Left lung (tissue), 10 donors: ENCODE measurements around the gene COL16A1. TPM values are rescaled to one million over a fixed set of nuclear protein-coding genes. Genes with fewer than 3 reads are reported as not detected.
A peak's percentile ranks its signal among the peaks of the same experiment; 100 is the strongest.

Experiments used
- ATAC-seq: fragments of 200-7000 bp; cut with Tn5 transposase; one replicate; pipeline ENCODE4 v1.9.1; 2020; ENCODE audit warnings: moderate library complexity
- DNase-seq, 4 donors: peaks; one replicate each; pipeline ENCODE4 v3.0.0-alpha.2; 2013 to 2020
- H3K27ac ChIP-seq, 2 donors: fragments of 200-600 bp; sonication (generic) in 1 of 2; one replicate each; pipeline versions ENCODE4 v1.5.0 to v1.8.0; 2020 to 2021
- H3K27me3 ChIP-seq, 2 donors: fragments of 200-600 bp; sonication (generic) in 1 of 2; one replicate each; pipeline versions ENCODE4 v1.5.0 to v1.8.0; 2020 to 2021
- H3K36me3 ChIP-seq, 2 donors: fragments of 200-600 bp; sonication (generic) in 1 of 2; one replicate each; pipeline versions ENCODE4 v1.5.0 to v1.8.0; 2020 to 2021
- H3K4me1 ChIP-seq, 2 donors: fragments of 200-600 bp; one replicate each; pipeline ENCODE4 v1.8.0; 2021
- H3K4me3 ChIP-seq, 2 donors: fragments of 200-600 bp; sonication (generic) in 1 of 2; one replicate each; pipeline versions ENCODE4 v1.5.0 to v1.8.0; 2020 to 2021; ENCODE audit warnings: mild to moderate bottlenecking in 1 of 2
- H3K9me3 ChIP-seq, 2 donors: fragments of 200-600 bp; sonication (generic) in 1 of 2; one replicate each; pipeline versions ENCODE4 v1.5.0 to v1.8.0; 2020 to 2021
- CTCF ChIP-seq, 2 donors: fragments of 200-600 bp; sonication (generic) in 1 of 2; IDR thresholded peaks; one replicate each; pipeline versions ENCODE4 v1.5.0 to v1.8.0; 2021; ENCODE audit warnings: antibody characterized with exemption in 2 of 2
- intact Hi-C, 2 donors: fragments of 100-400 bp; cut with DNase I; formaldehyde crosslinking; loops; one replicate each; pipeline versions ENCODE4 v1.11.2 to v1.14.2; 2022
- polyA plus RNA-seq, 6 donors: library from polyadenylated mRNA; unstranded; fragments of 120-200 nt; gene quantifications; one replicate each; pipeline ENCODE4 v1.2.1, GENCODE V29; 2013; ENCODE audit not compliant: insufficient read length in 6 of 6
- total RNA-seq, 2 donors: library from RNA; stranded (reverse); fragmentation: NEBNext Ultra II Directional; extraction: Animal tissue kit (Norgen Biotek cat#: 25700); gene quantifications; one replicate each; pipeline ENCODE4 v1.2.1, GENCODE V29; 2021
- donor health status: DM: no; HTN: yes; CAD: no.
- donor health status: DM: no; HTN: no; CAD: no.

The COL16A1 gene
- total and polyA plus RNA-seq, 8 donors = 64.8 to 177 (median 118) TPM

GRCh38 chr1:31745946-31746670 is 42.3 kb upstream of the COL16A1 start:
- Histone ChIP-seq H3K27ac (no peak overlapping the region), H3K9me3 (no peaks in the 10 kb centered on the region), H3K4me1 (no peaks in the 10 kb centered on the region), H3K36me3 (no peaks in the 10 kb centered on the region), H3K4me3 (no peak overlapping the region), H3K27me3 (peaks cover 0 to 11% of the 10 kb centered on the region in 2 donors)
- TF ChIP-seq CTCF (IDR thresholded peaks at IDR 0.05) = no peak
- ATAC-seq (no peak), DNase-seq (peak in 2 of 4 donors; percentile 51)
- intact Hi-C loops = no loop called here

- Histone ChIP-seq H3K9me3 (no peaks in the 10 kb centered on the region), H3K36me3 (no peaks in the 10 kb centered on the region), H3K27ac (no peak overlapping the region), H3K4me1 (no peaks in the 10 kb centered on the region), H3K27me3 (peaks cover 0 to 4% of the 10 kb centered on the region in 2 donors), H3K4me3 (no peak overlapping the region)
- intact Hi-C loops = no loop called here
- peak; percentile 43 to 60 for TF ChIP-seq CTCF (IDR thresholded peaks at IDR 0.05)
- peak in 2 of 4 donors; percentile 48 to 69 for DNase-seq
- ATAC-seq = peak; percentile 88
Measured at GRCh38 chr1:31745096-31745945, 41.5 kb upstream of the COL16A1 start.

GRCh38 chr1:31744165-31744888 is 40.5 kb upstream of the COL16A1 start:
- no peaks in the 10 kb centered on the region for H3K36me3 ChIP-seq
- ATAC-seq (no peak), DNase-seq (peak in 1 of 4 donors; percentile 39)
- peaks cover 0 to 11% of the 10 kb centered on the region in 2 donors for H3K27me3 ChIP-seq
- H3K4me1 ChIP-seq = no peaks in the 10 kb centered on the region
- no peak overlapping the region for H3K27ac ChIP-seq
- no peaks in the 10 kb centered on the region for H3K9me3 ChIP-seq
- no peak for TF ChIP-seq CTCF (IDR thresholded peaks at IDR 0.05)
- no peak overlapping the region for H3K4me3 ChIP-seq
- intact Hi-C loops = no loop called here

- no peak for ATAC-seq
- peaks cover 0 to 13% of the 10 kb centered on the region in 2 donors for H3K27me3 ChIP-seq
- intact Hi-C loops = no loop called here
- DNase-seq = no peak
- no peaks in the 10 kb centered on the region for H3K36me3 ChIP-seq
- H3K4me1 ChIP-seq = no peaks in the 10 kb centered on the region
- no peak overlapping the region for H3K4me3 ChIP-seq
- no peaks in the 10 kb centered on the region for H3K9me3 ChIP-seq
- no peak overlapping the region for H3K27ac ChIP-seq
- no peak for TF ChIP-seq CTCF (IDR thresholded peaks at IDR 0.05)
Measured at GRCh38 chr1:31742462-31743212, 38.8 kb upstream of the COL16A1 start.
